Stromal cell of bone marrow (primary cell): Measurements from ENCODE around the gene NUCKS1.
"Not testable (repeated sequence)": the region's sequence is repeated elsewhere in the genome, so short reads cannot be mapped to it uniquely, and the experiment has no call there.

Source experiments
- DNase-seq: peaks from one replicate; pipeline ENCODE4 v3.0.0-alpha.2; 2012; ENCODE audit warnings: low read depth

Gene NUCKS1

GRCh38 chr1:205729945-205730610, 19.9 kb downstream of the NUCKS1 start:
- no peak for DNase-seq

GRCh38 chr1:205726619-205727125, 23.3 kb downstream of the NUCKS1 start:
- DNase-seq: no peak

- no peak for DNase-seq
Measured at GRCh38 chr1:205725514-205725913, 24.5 kb downstream of the NUCKS1 start.

GRCh38 chr1:205720740-205721139, 29.2 kb downstream of the NUCKS1 start:
- DNase-seq: not testable (repeated sequence)

- DNase-seq: no peak
Measured at GRCh38 chr1:205719762-205720161, 30.2 kb downstream of the NUCKS1 start.

- no peak for DNase-seq
Measured at GRCh38 chr1:205719015-205719414, 31.0 kb downstream of the NUCKS1 start.

- DNase-seq: no peak
Measured at GRCh38 chr1:205716371-205717132, 33.4 kb downstream of the NUCKS1 start.

- no peak for DNase-seq
Measured at GRCh38 chr1:205715628-205716027, 34.4 kb downstream of the NUCKS1 start.

- no peak for DNase-seq
Measured at GRCh38 chr1:205714906-205715246, 35.1 kb downstream of the NUCKS1 start.

- DNase-seq: peak; percentile 21
Measured at GRCh38 chr1:205714190-205714905, 35.6 kb downstream of the NUCKS1 start.

- DNase-seq: peak; percentile 79
Measured at GRCh38 chr1:205711105-205712048, 38.6 kb downstream of the NUCKS1 start.

- DNase-seq: no peak
Measured at GRCh38 chr1:205710201-205711062, 39.5 kb downstream of the NUCKS1 start.

GRCh38 chr1:205709640-205710039, 40.3 kb downstream of the NUCKS1 start:
- DNase-seq: no peak

GRCh38 chr1:205709059-205709398, 41.0 kb downstream of the NUCKS1 start:
- peak; percentile 20 for DNase-seq

GRCh38 chr1:205706601-205707502, 43.1 kb downstream of the NUCKS1 start:
- DNase-seq: no peak

- no peak for DNase-seq
Measured at GRCh38 chr1:205704903-205705302, 45.1 kb downstream of the NUCKS1 start.

- DNase-seq: no peak
Measured at GRCh38 chr1:205703072-205703471, 46.9 kb downstream of the NUCKS1 start.

- no peak for DNase-seq
Measured at GRCh38 chr1:205701891-205702290, 48.1 kb downstream of the NUCKS1 start.

- no peak for DNase-seq
Measured at GRCh38 chr1:205701420-205701819, 48.6 kb downstream of the NUCKS1 start.
